ENCODE data around the gene DCHS1. TPM values are rescaled to one million over a fixed set of nuclear protein-coding genes. Genes with fewer than 3 reads are reported as not detected.

The DCHS1 gene
- total and polyA plus RNA-seq, 5 experiments from 2014 or later, result 2.2 to 14.9 (median 6.1) TPM

DNA sequence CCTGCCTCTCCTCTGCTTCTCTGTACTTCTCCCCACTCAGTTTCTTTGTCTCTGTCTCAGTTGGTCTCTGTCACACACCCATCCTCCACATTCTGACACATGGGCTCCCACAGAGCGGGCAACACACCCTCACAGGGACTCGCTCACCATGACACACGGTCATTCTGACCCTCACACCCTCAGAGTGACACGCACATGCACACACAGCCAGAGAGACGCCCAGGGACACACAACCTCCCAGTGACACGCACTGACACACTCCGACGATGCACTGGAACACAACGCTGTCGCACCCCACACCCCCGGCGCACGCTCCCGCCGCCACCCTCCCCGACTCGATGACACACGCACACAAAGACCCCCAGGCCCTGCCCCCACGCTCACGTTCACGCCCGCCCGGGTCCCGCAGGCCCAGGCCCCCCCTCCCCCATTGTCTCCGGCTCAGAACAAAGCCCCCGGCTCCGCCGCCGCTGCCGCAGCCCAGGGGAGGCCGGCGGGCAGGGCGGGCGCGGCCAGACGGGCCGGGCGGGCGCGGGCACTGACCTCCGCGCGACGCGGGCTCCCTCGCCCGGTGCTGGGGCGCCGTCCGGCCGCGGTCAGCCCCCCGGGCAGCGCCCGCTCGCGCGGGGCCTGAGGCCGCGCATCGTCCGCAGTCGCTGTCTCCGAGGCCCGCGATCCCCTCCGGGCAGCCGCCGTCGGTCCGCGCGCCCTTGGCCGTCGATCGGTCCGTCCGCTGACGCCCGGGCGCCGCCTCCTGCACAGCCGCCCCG is 404 bp downstream of the DCHS1 start:
- peak; percentile 63 to 66 for ATAC-seq
- Mint-ChIP-seq H3K36me3 (no peaks in the 10 kb centered on the region), H3K27me3 (no peaks in the 10 kb centered on the region), H3K9me3 (no peaks in the 10 kb centered on the region), H3K4me3 (no peak overlapping the region), H3K4me1 (peaks cover 4 to 13% (median 10%) of the 10 kb centered on the region in 4 donors), H3K27ac (no peak overlapping the region)
- DNase-seq, result peak; percentile 15 to 73 (median 42)
- POLR2A ChIA-PET, result interaction anchor here (0.9 to 5.8 kb wide), 8 partner anchors 8 to 43 kb away, joined by 3 to 38 read pairs (median 4); partner anchors contain the start of genes MRPL17, TAF10 and TPP1

DNA sequence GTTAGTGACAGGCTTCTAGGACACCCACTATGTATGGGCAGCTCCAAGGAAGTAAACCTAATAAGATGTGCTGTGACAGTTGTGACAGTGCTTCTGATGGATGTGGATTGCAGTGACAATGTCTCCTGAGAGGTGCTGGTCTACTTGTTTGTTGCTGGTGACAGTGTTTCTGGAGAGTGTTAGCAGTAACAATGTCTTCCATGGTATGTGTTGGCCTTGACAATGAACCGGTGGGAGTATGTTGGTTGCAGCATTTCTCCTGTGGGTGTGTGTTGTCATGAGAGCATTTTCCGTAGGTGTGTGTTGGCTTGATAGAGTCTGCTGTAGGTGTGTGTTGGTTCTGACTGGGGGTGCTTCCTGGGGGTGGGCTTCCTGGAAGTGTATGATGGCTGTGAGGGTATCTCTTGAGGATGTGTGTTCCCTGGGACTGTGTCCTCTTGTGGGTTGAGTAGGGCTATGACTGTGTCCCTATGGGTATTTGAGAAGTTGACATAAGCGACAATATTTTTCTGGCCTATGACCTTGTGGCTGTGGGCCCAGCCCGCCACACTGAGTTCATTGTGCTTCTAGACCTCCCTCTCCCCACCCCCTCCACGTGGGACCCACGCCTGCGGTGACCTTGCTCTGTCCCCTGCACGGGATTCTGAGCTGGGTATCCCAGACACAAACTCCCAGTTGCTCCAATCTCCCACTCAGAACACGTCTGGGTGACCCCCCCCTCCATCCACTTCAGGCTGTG is 1.2 kb downstream of the DCHS1 start:
- Mint-ChIP-seq H3K36me3 (no peaks in the 10 kb centered on the region), H3K4me3 (no peak overlapping the region), H3K27me3 (no peaks in the 10 kb centered on the region), H3K27ac (no peak overlapping the region), H3K9me3 (no peaks in the 10 kb centered on the region), H3K4me1 (peaks cover 4 to 13% (median 10%) of the 10 kb centered on the region in 4 donors)
- DNase-seq, result peak in 2 of 10 donors; percentile 24 to 41
- POLR2A ChIA-PET, result interaction anchor here (1.1 to 5.8 kb wide), 7 partner anchors 8 to 42 kb away, joined by 3 to 38 read pairs (median 4); partner anchors contain the start of genes MRPL17, TAF10 and TPP1
- peak; percentile 43 to 44 for ATAC-seq

DNA sequence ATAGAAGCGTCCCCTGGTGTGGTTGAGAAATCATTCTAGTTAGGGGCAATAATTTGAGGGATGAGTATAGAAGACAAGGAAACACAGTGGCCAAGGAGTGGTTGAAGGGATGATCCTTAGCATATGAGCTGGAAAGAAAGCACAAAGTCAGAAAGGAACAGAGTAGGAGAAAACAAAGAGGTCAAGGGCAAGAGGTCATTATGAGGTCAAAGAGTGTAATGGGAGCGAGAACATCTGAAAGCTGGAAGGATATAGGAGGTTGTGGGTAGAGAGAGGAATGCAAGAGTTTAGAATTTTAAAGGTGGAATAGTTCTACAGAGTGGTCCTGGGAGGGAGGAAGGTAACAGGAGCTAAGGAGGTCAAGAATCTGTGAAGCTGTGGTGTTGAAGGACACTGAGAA is 2.0 kb downstream of the DCHS1 start:
- POLR2A ChIA-PET, result interaction anchor here (1.1 to 5.8 kb wide), 6 partner anchors 9 to 41 kb away, joined by 3 to 38 read pairs (median 4); partner anchors contain the start of genes TAF10 and TPP1

DNA sequence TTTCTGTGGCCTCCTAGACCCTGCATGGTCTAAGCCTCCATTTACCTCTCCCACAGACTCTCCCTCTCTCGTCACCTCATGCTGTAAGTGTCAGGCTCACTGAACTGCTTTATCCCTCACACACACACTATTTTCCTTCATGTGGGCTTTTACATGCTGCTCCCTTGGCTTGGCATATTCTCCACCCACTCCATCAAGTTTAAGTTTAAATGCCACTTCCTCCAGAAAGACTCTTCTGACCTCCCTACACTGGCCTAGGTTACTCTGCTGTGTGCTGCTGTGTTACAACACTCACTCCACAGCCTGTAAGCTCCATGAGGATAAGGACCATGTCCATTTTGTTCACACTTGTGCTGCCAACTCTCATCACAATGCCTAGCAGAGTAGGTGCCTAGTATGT is 2.5 kb downstream of the DCHS1 start:
- Mint-ChIP-seq H3K4me1 (peaks cover 4 to 13% (median 10%) of the 10 kb centered on the region in 4 donors), H3K27ac (no peak overlapping the region), H3K36me3 (no peaks in the 10 kb centered on the region), H3K4me3 (no peak overlapping the region), H3K9me3 (no peaks in the 10 kb centered on the region), H3K27me3 (no peaks in the 10 kb centered on the region)
- ATAC-seq (no peak), DNase-seq (no peak)
- POLR2A ChIA-PET, result interaction anchor here (0.5 to 5.8 kb wide), 6 partner anchors 9 to 41 kb away, joined by 3 to 38 read pairs (median 4); partner anchors contain the start of genes TAF10 and TPP1

More for the DNA sequence above, 2.0 kb downstream of the DCHS1 start:
- Mint-ChIP-seq H3K27me3 (no peaks in the 10 kb centered on the region), H3K4me1 (peaks cover 4 to 13% (median 10%) of the 10 kb centered on the region in 4 donors), H3K27ac (no peak overlapping the region), H3K36me3 (no peaks in the 10 kb centered on the region), H3K4me3 (no peak overlapping the region), H3K9me3 (no peaks in the 10 kb centered on the region)
- ATAC-seq (no peak), DNase-seq (no peak)

DNA sequence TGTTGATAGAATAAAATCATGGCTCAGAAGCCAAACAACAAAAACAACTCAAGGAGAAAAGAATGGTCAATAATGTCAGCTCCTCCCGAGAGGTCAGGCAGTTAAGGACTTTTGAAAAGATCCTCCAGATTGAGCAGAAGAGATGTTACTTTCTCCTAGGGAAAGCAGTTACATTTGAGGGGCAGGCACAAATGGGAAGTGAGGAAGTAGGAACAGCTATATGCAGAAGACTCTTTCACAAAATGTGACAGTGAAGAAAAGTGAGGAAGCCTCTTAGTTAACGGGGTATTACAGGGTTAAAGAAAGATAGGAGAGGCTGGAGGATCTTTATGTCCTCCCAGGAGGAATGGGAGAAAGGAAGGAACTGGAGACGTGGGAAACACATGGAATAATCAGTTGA is 3.4 kb downstream of the DCHS1 start:
- Mint-ChIP-seq H3K4me1 (peaks cover 4 to 13% (median 10%) of the 10 kb centered on the region in 4 donors), H3K9me3 (no peaks in the 10 kb centered on the region), H3K36me3 (no peaks in the 10 kb centered on the region), H3K27ac (no peak overlapping the region), H3K4me3 (no peak overlapping the region), H3K27me3 (no peaks in the 10 kb centered on the region)
- no peak for ATAC-seq
- POLR2A ChIA-PET, result interaction anchor here (0.9 to 1.6 kb wide), 4 partner anchors 9 to 48 kb away, joined by 3 to 7 read pairs (median 3); partner anchors contain the start of gene TAF10
- no peak for DNase-seq

DNA sequence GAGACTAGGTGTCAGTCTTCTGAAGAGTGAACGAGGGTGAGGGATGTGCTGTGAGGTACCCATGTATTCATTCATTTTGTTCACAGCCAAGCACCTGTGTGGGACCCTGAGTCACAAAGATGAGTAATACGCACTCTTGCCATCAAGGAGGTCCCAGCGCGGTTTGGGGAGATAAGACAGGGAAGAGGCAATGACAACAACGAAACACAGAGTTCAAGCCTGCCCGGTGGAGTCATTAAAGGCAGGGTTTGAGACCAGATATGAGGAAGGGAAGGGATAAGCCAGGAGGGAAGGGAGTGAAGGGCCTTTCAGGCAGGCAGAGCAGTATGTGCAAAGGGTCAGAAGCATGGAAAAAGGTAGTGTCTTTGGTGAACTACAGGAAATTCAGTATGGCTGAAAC is 4.6 kb downstream of the DCHS1 start:
- DNase-seq (no peak), ATAC-seq (no peak)

DNA sequence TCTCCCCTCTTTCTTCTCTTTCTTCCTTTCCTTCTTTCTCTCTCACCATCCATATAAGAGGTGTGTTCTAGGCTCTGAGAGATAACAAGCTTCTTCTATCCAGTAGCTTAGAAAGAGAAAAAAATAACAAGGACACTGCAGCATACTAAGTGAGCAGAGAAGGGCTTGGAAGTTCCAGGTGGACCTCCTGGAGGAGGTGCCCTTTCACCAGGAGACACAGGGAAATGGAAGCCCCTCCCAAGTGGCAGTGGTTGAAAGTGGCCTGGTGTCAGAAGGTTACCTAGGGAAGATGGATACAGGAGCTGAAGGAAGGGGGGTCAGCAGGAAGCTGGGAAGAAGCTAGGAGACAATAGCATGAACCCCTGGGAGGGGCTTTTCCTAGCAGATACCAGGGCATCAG is 5.5 kb downstream of the DCHS1 start:
- Mint-ChIP-seq H3K27me3 (no peaks in the 10 kb centered on the region), H3K4me1 (peaks cover 0 to 8% (median 0%) of the 10 kb centered on the region in 4 donors), H3K4me3 (no peak overlapping the region), H3K36me3 (no peaks in the 10 kb centered on the region), H3K9me3 (no peaks in the 10 kb centered on the region), H3K27ac (no peak overlapping the region)
- DNase-seq (no peak), ATAC-seq (no peak)
- POLR2A ChIA-PET, result interaction anchor here (0.7 to 5.6 kb wide), 5 partner anchors 11 to 38 kb away, joined by 3 to 38 read pairs (median 4); partner anchors contain the start of genes MRPL17, TAF10 and TPP1

More for the DNA sequence above, 4.6 kb downstream of the DCHS1 start:
- Mint-ChIP-seq H3K4me3 (no peak overlapping the region), H3K27me3 (no peaks in the 10 kb centered on the region), H3K4me1 (peaks cover 0 to 2% (median 1%) of the 10 kb centered on the region in 4 donors), H3K9me3 (no peaks in the 10 kb centered on the region), H3K36me3 (no peaks in the 10 kb centered on the region), H3K27ac (no peak overlapping the region)
- POLR2A ChIA-PET, result interaction anchor here (0.6 to 2.2 kb wide), 3 partner anchors 31 to 39 kb away, joined by 3 to 7 read pairs (median 7); partner anchors contain the start of gene TAF10

DNA sequence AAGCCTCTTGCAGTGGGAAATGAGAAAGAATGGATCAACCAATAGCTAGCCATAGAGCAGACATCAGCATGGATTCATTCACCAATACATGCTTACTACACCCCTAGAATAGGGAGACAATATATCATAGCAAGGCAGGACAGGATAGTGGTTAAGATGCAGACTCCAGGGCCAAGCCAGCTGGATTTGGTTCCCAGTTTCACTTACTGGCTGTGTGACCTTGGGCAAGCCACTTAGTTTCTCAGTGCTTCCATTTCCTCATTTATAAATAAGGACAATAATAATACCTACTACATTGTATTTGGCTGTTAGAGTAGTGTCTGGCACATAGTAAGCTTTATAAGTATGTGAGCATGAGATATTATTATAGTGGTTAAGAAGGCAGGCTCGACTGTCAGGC is 7.1 kb downstream of the DCHS1 start:
- POLR2A ChIA-PET, result interaction anchor here (0.6 to 5.6 kb wide), 10 partner anchors 11 to 235 kb away, joined by 3 to 38 read pairs (median 5); partner anchors contain the start of genes MRPL17, TAF10 and TPP1
- Mint-ChIP-seq H3K27me3 (no peaks in the 10 kb centered on the region), H3K4me1 (peaks cover 0 to 12% (median 0%) of the 10 kb centered on the region in 4 donors), H3K9me3 (no peaks in the 10 kb centered on the region), H3K27ac (no peak overlapping the region), H3K4me3 (no peak overlapping the region), H3K36me3 (no peaks in the 10 kb centered on the region)
- ATAC-seq (no peak), DNase-seq (no peak)

DNA sequence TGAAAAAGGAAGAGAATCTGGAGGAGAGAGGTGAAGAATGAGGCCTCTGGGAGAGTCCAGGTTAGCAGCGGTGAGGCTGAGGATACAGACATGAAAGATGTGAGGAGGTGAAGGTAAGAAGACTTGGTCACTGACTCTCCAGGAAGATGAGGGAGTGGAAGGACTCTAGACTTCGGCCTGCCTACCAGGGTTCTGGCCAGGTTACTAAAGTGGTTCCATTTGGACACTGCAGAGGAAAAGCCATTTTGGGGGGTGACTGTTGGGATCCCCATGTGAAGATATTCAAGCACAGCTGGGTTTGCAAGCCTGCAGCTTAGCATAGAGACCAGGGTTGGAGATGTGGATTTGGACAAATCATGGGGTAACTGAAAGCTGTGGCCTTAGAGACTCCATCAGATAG is 7.8 kb downstream of the DCHS1 start:
- ATAC-seq, result no peak
- POLR2A ChIA-PET, result interaction anchor here (0.9 to 5.6 kb wide), 11 partner anchors 8 to 166 kb away, joined by 3 to 38 read pairs (median 8); partner anchors contain the start of genes ARFIP2, DCHS1, MRPL17 and TAF10
- no peaks in the 10 kb centered on the region for H3K36me3 Mint-ChIP-seq

DNA sequence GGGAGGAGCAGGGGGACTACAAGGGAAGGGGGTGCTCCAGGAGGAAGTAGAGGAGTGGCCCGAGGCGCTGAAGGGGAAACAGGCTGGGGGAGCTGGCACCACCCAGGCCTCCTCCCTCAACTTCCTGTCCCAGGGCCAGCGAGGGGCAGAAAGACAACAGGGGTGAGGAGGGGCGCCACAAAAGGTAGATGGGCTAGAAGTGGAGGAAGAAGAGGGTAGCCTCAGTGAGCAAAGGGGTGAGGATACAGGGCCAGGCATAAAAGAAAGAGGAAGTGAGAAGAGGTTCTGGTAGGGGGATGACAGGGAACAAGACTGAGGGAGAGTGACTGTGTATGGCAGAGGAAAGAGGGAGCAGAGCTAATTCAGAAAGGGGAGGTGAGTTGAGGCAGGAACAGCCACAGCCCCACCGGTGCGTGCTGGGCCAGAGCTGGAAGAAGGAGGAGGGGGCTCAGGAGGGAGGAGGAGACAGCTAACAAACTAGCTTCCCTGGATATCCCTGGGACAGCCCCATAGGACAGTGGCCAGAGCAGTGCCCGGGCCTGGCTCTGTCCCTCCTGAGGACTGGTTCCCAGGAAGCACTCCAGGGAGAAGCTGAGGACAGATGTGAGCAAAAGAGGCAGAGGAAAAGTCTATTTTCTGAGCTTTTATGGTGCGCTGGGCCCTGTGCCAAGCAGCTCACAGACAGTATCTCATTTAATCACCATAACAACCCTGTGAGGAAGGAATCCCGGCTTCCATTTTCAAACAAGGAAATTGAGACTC is 8.5 kb downstream of the DCHS1 start:
- POLR2A ChIA-PET, result interaction anchor here (0.5 to 5.6 kb wide), 16 partner anchors 9 to 230 kb away, joined by 3 to 38 read pairs (median 4); partner anchors contain the start of genes ARFIP2, DCHS1, MRPL17 and TAF10
- ATAC-seq (peak; percentile 73 to 78), DNase-seq (peak in 7 of 10 donors; percentile 18 to 45 (median 37))
- no peaks in the 10 kb centered on the region for H3K36me3 Mint-ChIP-seq
- no peak overlapping the region for H3K4me3 Mint-ChIP-seq
- no peaks in the 10 kb centered on the region for H3K9me3 Mint-ChIP-seq
- no peak overlapping the region for H3K27ac Mint-ChIP-seq
- peaks cover 0 to 12% (median 0%) of the 10 kb centered on the region in 4 donors for H3K4me1 Mint-ChIP-seq
- no peaks in the 10 kb centered on the region for H3K27me3 Mint-ChIP-seq

More for the DNA sequence above, 7.8 kb downstream of the DCHS1 start:
- no peak for DNase-seq
- Mint-ChIP-seq H3K4me1 (peaks cover 0 to 12% (median 0%) of the 10 kb centered on the region in 4 donors), H3K27ac (no peak overlapping the region), H3K4me3 (no peak overlapping the region), H3K27me3 (no peaks in the 10 kb centered on the region), H3K9me3 (no peaks in the 10 kb centered on the region)

DNA sequence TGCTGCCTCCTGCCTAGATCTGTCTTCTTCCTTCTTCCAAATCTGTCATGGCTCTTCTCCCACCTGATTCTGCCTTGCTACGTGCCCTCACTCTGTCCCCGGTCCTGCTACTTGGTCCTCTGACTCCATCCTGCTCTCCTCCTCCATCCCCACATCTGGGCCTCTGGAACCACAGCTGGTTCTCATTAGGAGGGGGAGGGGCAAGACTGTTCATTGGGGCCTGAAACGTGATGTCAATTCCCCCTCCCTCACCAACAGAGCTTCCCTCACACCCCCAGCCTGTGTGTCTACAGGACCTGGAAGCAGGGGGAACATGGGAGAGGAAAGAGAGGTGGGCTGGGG is 9.1 kb downstream of the DCHS1 start:
- Mint-ChIP-seq H3K4me3 (no peak overlapping the region), H3K4me1 (peaks cover 0 to 12% (median 0%) of the 10 kb centered on the region in 4 donors), H3K27ac (no peak overlapping the region), H3K9me3 (no peaks in the 10 kb centered on the region), H3K36me3 (no peaks in the 10 kb centered on the region), H3K27me3 (no peaks in the 10 kb centered on the region)
- POLR2A ChIA-PET, result interaction anchor here (0.5 to 5.6 kb wide), 14 partner anchors 9 to 230 kb away, joined by 3 to 38 read pairs (median 6); partner anchors contain the start of genes DCHS1, MRPL17, TAF10 and TPP1
- ATAC-seq (peak in 1 of 2 donors; percentile 19), DNase-seq (no peak)
